ENCODE measurements around the gene ULK3. TPM values are rescaled to one million over a fixed set of nuclear protein-coding genes. Genes with fewer than 3 reads are reported as not detected.
A peak's percentile ranks its signal among the peaks of the same experiment; 100 is the strongest.

Gene ULK3
- total and polyA plus RNA-seq, 10 donors: 33.2 to 74.6 (median 60.3) TPM

DNA sequence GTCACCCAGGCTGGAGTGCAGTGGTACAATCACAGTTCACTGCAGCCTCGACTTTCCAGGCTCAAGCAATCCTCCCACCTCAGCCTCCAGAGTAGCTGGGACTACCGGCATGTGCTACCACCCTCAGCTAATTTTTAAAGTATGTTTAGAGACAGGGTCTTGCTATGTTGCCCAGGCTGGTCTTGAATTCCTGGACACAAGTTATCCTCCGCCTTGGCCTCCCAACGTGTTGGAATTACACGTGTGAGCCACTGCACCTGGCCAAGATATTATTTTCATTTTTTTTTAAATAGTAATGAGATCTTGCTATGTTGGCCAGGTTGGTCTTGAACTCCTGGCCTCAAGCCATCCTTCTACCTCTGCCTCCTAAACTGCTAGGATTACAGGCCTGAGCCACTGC lies 42.5 kb upstream of the ULK3 start:
- H3K4me3 ChIP-seq: no peak overlapping the region
- 88 to 96% (median 91%) methylated on average over 5 of the region's 5 CpGs for WGBS, 5 donors
- H3K27me3 ChIP-seq (replicated peaks in 1 of 7): no peaks in the 10 kb centered on the region
- H3K27ac ChIP-seq: no peak overlapping the region
- no peaks in the 10 kb centered on the region for H3K36me3 ChIP-seq
- peaks cover 0 to 9% (median 0%) of the 10 kb centered on the region in 8 donors for H3K9me3 ChIP-seq
- no peak for DNase-seq
- intact Hi-C loops (cut with DNase I; ENCODE audit: low total_unique reads): no loop called here
- H3K4me1 ChIP-seq: peaks cover 10 to 46% (median 31%) of the 10 kb centered on the region in 6 donors
- TF ChIP-seq POLR2A (IDR thresholded peaks at IDR 0.05): no peak
- no peak for TF ChIP-seq POLR2AphosphoS5 (IDR thresholded peaks at IDR 0.05)
- TF ChIP-seq CTCF (IDR thresholded peaks at IDR 0.05 in 8 of 11, conservative IDR thresholded peaks at IDR 0.05 in 3 of 11): no peak

DNA sequence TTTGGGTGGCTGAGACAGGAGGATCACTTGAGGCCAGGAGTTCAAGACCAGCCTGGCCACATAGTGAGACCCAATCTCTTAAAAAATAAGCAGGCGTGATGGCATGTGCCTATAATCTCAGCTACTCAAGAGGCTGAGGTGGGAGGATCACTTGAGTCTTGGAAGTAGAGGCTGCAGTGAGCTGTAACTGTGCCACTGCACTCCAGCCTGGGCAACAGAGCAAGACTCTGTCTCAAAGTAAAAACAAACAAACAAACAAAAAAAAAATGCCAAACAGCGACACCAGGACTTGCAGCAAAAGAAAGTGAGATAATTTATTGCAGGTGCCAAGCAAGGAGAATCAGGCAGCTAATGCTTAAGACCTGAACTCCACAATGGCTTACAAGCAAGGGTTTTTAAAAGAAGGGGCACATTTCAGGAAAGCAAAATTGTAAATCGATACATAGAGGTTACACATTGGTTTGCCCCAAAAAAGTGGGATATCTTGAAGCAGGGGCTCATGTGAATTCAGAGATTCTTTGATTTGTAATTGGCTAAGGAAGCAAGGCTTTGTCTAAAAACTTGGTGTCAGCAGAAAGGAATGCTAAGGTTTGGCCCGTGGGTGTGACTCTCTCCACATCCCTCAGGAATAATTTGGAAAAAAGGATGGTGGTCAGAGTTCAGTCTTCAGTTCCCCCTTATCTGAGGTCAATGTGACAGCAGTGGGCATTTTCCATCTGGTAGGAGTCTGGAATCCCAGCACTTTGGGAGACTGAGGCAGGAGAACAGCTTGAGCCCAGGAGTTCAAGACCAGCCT lies 41.7 kb upstream of the ULK3 start:
- Histone ChIP-seq H3K27ac (peak overlapping the region in 5 of 8 donors; percentile 29 to 55 (median 41)), H3K27me3 (replicated peaks in 1 of 7) (no peaks in the 10 kb centered on the region), H3K9me3 (peaks cover 0 to 9% (median 0%) of the 10 kb centered on the region in 8 donors), H3K4me1 (peaks cover 7 to 38% (median 26%) of the 10 kb centered on the region in 6 donors), H3K4me3 (no peak overlapping the region), H3K36me3 (no peaks in the 10 kb centered on the region)
- WGBS, 5 donors: 77 to 90% (median 89%) methylated on average over 4 of the region's 4 CpGs
- DNase-seq: no peak
- intact Hi-C loops (cut with DNase I; ENCODE audit: low total_unique reads): no loop called here
- TF ChIP-seq POLR2A (IDR thresholded peaks at IDR 0.05): no peak
- no peak for TF ChIP-seq POLR2AphosphoS5 (IDR thresholded peaks at IDR 0.05)
- TF ChIP-seq CTCF (IDR thresholded peaks at IDR 0.05 in 8 of 11, conservative IDR thresholded peaks at IDR 0.05 in 3 of 11): no peak

- no peaks in the 10 kb centered on the region for H3K27me3 ChIP-seq (replicated peaks in 1 of 7)
- 90 to 96% (median 95%) methylated on average over 6 of the region's 6 CpGs for WGBS, 5 donors
- no peak overlapping the region for H3K27ac ChIP-seq
- H3K4me3 ChIP-seq: no peak overlapping the region
- H3K36me3 ChIP-seq: no peaks in the 10 kb centered on the region
- intact Hi-C loops (cut with DNase I; ENCODE audit: low total_unique reads): no loop called here
- peaks cover 0 to 24% (median 15%) of the 10 kb centered on the region in 6 donors for H3K4me1 ChIP-seq
- DNase-seq: no peak
- peaks cover 0 to 9% (median 0%) of the 10 kb centered on the region in 8 donors for H3K9me3 ChIP-seq
- TF ChIP-seq POLR2A (IDR thresholded peaks at IDR 0.05) (no peak), CTCF (IDR thresholded peaks at IDR 0.05 in 8 of 11, conservative IDR thresholded peaks at IDR 0.05 in 3 of 11) (no peak), POLR2AphosphoS5 (IDR thresholded peaks at IDR 0.05) (no peak)
Observed at GRCh38 chr15:74882528-74882927, 39.6 kb upstream of the ULK3 start.

- no peak overlapping the region for H3K27ac ChIP-seq
- intact Hi-C loops (cut with DNase I; ENCODE audit: low total_unique reads): no loop called here
- no peaks in the 10 kb centered on the region for H3K27me3 ChIP-seq (replicated peaks in 1 of 7)
- no peak for DNase-seq
- H3K4me1 ChIP-seq: peaks cover 0 to 10% (median 7%) of the 10 kb centered on the region in 6 donors
- no peaks in the 10 kb centered on the region for H3K36me3 ChIP-seq
- H3K9me3 ChIP-seq: peaks cover 0 to 9% (median 0%) of the 10 kb centered on the region in 8 donors
- H3K4me3 ChIP-seq: no peak overlapping the region
- TF ChIP-seq POLR2A (IDR thresholded peaks at IDR 0.05) (no peak), POLR2AphosphoS5 (IDR thresholded peaks at IDR 0.05) (no peak), CTCF (IDR thresholded peaks at IDR 0.05 in 8 of 11, conservative IDR thresholded peaks at IDR 0.05 in 3 of 11) (no peak)
- WGBS, 5 donors: 73 to 93% (median 85%) methylated on average over 4 of the region's 4 CpGs
Observed at GRCh38 chr15:74878273-74878672, 35.3 kb upstream of the ULK3 start.

Data from spleen (tissue), 11 donors.